K562 (cell line): ENCODE measurements around the gene SLC24A2. TPM values are rescaled to one million over a fixed set of nuclear protein-coding genes. Genes with fewer than 3 reads are reported as not detected.

ENCODE experiments used
- GABPA ChIP-seq: fragments of 200-800 bp; sonication (Bioruptor generic); conservative IDR thresholded peaks from 2 replicates; pipeline ENCODE4 v1.6.1; 2016; ENCODE audit warnings: low read depth, missing genetic modification characterization, missing compliant biosample characterization
- KHSRP ChIP-seq: fragments of 450-650 bp; IDR thresholded peaks from 2 replicates; pipeline ENCODE4 v1.6.1; 2017
- KLF16 ChIP-seq: IDR thresholded peaks from 2 replicates; pipeline ENCODE4 v1.6.1; 2016; ENCODE audit warnings: antibody characterized with exemption
- L3MBTL2 ChIP-seq: fragments of 450-650 bp; IDR thresholded peaks from 2 replicates; pipeline ENCODE4 v1.6.1; 2016; ENCODE audit warnings: mild to moderate bottlenecking, moderate library complexity
- MBD1 ChIP-seq: fragments of 250-450 bp; sonication (Bioruptor Pico); IDR thresholded peaks from 2 replicates; pipeline ENCODE4 v1.8.0; 2022; ENCODE audit warnings: inconsistent platforms
- NRF1 ChIP-seq, 2 experiments: fragments of 450-650 bp; IDR thresholded peaks in 1 of 2; conservative IDR thresholded peaks in 1 of 2; 2 replicates each; pipeline ENCODE4 v1.6.1; 2014; ENCODE audit warnings: mild to moderate bottlenecking in 2 of 2
- PTTG1 ChIP-seq: fragments of 450-650 bp; IDR thresholded peaks from 2 replicates; pipeline ENCODE4 v1.6.1; 2016; ENCODE audit warnings: low read depth, mild to moderate bottlenecking, missing genetic modification characterization, missing compliant biosample characterization
- TEAD4 ChIP-seq, 2 experiments: sonication (generic) in 1 of 2; formaldehyde crosslinking in 1 of 2; IDR thresholded peaks; 2 replicates each; pipeline versions ENCODE4 v1.6.1 to v1.8.0; 2012 to 2022; ENCODE audit warnings: borderline replicate concordance in 1 of 2, inconsistent platforms in 1 of 2, low read length in 1 of 2, mild to moderate bottlenecking in 1 of 2, missing genetic modification reagents in 1 of 2
- TGIF2 ChIP-seq: sonication (generic); formaldehyde crosslinking; IDR thresholded peaks from 2 replicates; pipeline ENCODE4 v1.8.1; 2022; ENCODE audit warnings: mild to moderate bottlenecking, missing genetic modification reagents, moderate library complexity
- YBX1 ChIP-seq: fragments of 450-650 bp; IDR thresholded peaks from 2 replicates; pipeline ENCODE4 v1.7.1; 2016; ENCODE audit warnings: mild to moderate bottlenecking
- ZBTB40 ChIP-seq, 2 experiments: fragments of 450-650 bp in 1 of 2; sonication (generic) in 1 of 2; formaldehyde crosslinking in 1 of 2; IDR thresholded peaks; 2 replicates each; pipeline versions ENCODE4 v1.7.1 to v1.9.0; 2016 to 2022; ENCODE audit warnings: inconsistent platforms in 1 of 2, mild to moderate bottlenecking in 1 of 2, missing genetic modification reagents in 1 of 2
- polyA plus RNA-seq, 8 experiments: library from polyadenylated mRNA; depleted of rRNA in 4 of 8; stranded (reverse) in 5 of 8; unstranded in 3 of 8; fragments of >200 nt; fragmentation: Nextera tagmentation in 2 of 8; fragmentation: Illumina TruSeq in 1 of 8; extraction: Ambion mirVana in 2 of 8; extraction: Trizol in 1 of 8; gene quantifications; 2 replicates each; pipeline versions ENCODE4 v1.2.1 to v1.2.3, GENCODE V29; 2011 to 2014; ENCODE audit warnings: inconsistent platforms in 1 of 8, missing spikeins in 1 of 8
- total RNA-seq, 7 experiments: library from RNA; depleted of rRNA in 6 of 7; stranded (reverse); fragments of >200 nt in 6 of 7; fragmentation: Illumina TruSeq in 2 of 7; extraction: Trizol in 2 of 7; gene quantifications; 2 replicates each; pipeline versions ENCODE4 v1.2.1 to v1.2.3, GENCODE V29; 2011 to 2021; ENCODE audit warnings: low replicate concordance in 1 of 7
- TF ChIP-seq, protein P1 (sequence below), 2 experiments: IDR thresholded peaks in 1 of 2; conservative IDR thresholded peaks in 1 of 2; 2 replicates each; pipeline ENCODE4 v1.6.1; 2016; ENCODE audit warnings: low read depth in 2 of 2, mild to moderate bottlenecking in 1 of 2, missing compliant biosample characterization in 1 of 2, missing genetic modification characterization in 1 of 2, moderate library complexity in 1 of 2

SLC24A2 gene
- total and polyA plus RNA-seq, 9 of the 15 experiments (the other 6 are each of a cell fraction or from before 2014, with no cell fraction given): 0.04 to 0.40 (median 0.09) TPM

- TF ChIP-seq MBD1 (CRISPR knock-in tag) (no peak), NRF1 (conservative IDR thresholded peaks at IDR 0.05 in 1 of 2, IDR thresholded peaks at IDR 0.05 in 1 of 2) (no peak), L3MBTL2 (no peak), YBX1 (no peak), PTTG1 (tag) (no peak), ZBTB40 (IDR thresholded peaks at IDR 0.05) (no peak), ZBTB40 (CRISPR knock-in tag; IDR thresholded peaks at IDR 0.05) (no peak), GABPA (peak; percentile 65), TEAD4 (IDR thresholded peaks at IDR 0.05; ENCODE audit: low read length) (peak; percentile 91), TEAD4 (CRISPR knock-in tag; IDR thresholded peaks at IDR 0.05; ENCODE audit: borderline replicate concordance) (no peak), KLF16 (peak; percentile 82), TGIF2 (CRISPR knock-in tag) (no peak), KHSRP (no peak)
- TF ChIP-seq, protein P1, sequence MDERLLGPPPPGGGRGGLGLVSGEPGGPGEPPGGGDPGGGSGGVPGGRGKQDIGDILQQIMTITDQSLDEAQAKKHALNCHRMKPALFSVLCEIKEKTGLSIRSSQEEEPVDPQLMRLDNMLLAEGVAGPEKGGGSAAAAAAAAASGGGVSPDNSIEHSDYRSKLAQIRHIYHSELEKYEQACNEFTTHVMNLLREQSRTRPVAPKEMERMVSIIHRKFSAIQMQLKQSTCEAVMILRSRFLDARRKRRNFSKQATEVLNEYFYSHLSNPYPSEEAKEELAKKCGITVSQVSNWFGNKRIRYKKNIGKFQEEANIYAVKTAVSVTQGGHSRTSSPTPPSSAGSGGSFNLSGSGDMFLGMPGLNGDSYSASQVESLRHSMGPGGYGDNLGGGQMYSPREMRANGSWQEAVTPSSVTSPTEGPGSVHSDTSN (CRISPR knock-in tag; IDR thresholded peaks at IDR 0.05; ENCODE audit: low read depth): no peak
- TF ChIP-seq, protein P1 (tag; conservative IDR thresholded peaks at IDR 0.05; ENCODE audit: low read depth): no peak
These were observed 40.3 kb downstream of the SLC24A2 start (continued) for GRCh38 chr9:19748278-19749126.
